Kidney (tissue), 14 donors: ENCODE results near the gene ST6GAL1. TPM values are rescaled to one million over a fixed set of nuclear protein-coding genes. Genes with fewer than 3 reads are reported as not detected.

ENCODE experiments used
- DNase-seq, 5 donors: peaks; one replicate each; pipeline ENCODE4 v3.0.0-alpha.2; 2013 to 2020
- FAIRE-seq: peaks from 2 replicates; lab custom pipeline; 2012; peaks lifted over from hg19 to GRCh38; lab: Jason Lieb, UNC
- H3K27ac ChIP-seq, 2 donors: one replicate each; pipeline ENCODE4 v1.7.0; 2013; ENCODE audit warnings: low read depth in 2 of 2, low read length in 2 of 2, inconsistent platforms in 1 of 2
- H3K27me3 ChIP-seq: one replicate; pipeline ENCODE4 v1.7.1; 2013; ENCODE audit warnings: low read length, inconsistent platforms; ENCODE audit not compliant: control insufficient read depth, insufficient read depth
- H3K36me3 ChIP-seq, 3 donors: one replicate each; pipeline versions ENCODE4 v1.7.0 to v1.7.1; 2013; ENCODE audit warnings: low read length in 3 of 3, control low read depth in 1 of 3, inconsistent platforms in 1 of 3; ENCODE audit not compliant: insufficient read depth in 3 of 3, control insufficient read depth in 2 of 3
- H3K4me1 ChIP-seq, 3 donors: one replicate each; pipeline versions ENCODE4 v1.7.0 to v1.7.1; 2013; ENCODE audit warnings: low read length in 3 of 3, inconsistent platforms in 1 of 3, low read depth in 1 of 3; ENCODE audit not compliant: control insufficient read depth in 2 of 3, insufficient read depth in 2 of 3
- H3K4me3 ChIP-seq, 3 donors: one replicate each; pipeline versions ENCODE4 v1.7.0 to v1.8.1; 2013; ENCODE audit warnings: low read length in 3 of 3, control low read depth in 1 of 3, inconsistent platforms in 1 of 3
- H3K9ac ChIP-seq, 3 donors: one replicate each; pipeline versions ENCODE4 v1.7.0 to v1.7.1; 2013; ENCODE audit warnings: low read length in 3 of 3, control low read depth in 1 of 3, inconsistent platforms in 1 of 3
- H3K9me3 ChIP-seq, 3 donors: one replicate each; pipeline versions ENCODE4 v1.7.0 to v1.7.1; 2013; ENCODE audit warnings: low read length in 3 of 3, control low read depth in 1 of 3, inconsistent platforms in 1 of 3; ENCODE audit not compliant: control insufficient read depth in 2 of 3, insufficient read depth in 1 of 3
- CTCF ChIP-seq: IDR thresholded peaks from 3 replicates; pipeline ENCODE4 v1.5.1; 2012; ENCODE audit warnings: mild to moderate bottlenecking, moderate library complexity, borderline replicate concordance; ENCODE audit not compliant: insufficient read depth; ENCODE audit errors: extremely low read depth
- intact Hi-C: fragments of 100-400 bp; cut with DNase I; formaldehyde crosslinking; loops from one replicate; pipeline ENCODE4 v1.11.1; 2022
- polyA plus RNA-seq: library from polyadenylated mRNA; stranded (reverse); fragments of 350-450 nt; fragmentation: Illumina TruSeq; extraction: RNeasy Lipid Tissue Mini Kit (QIAGEN cat#74804); gene quantifications from one replicate; pipeline ENCODE4 v1.2.3, GENCODE V29; 2014; ENCODE audit warnings: low read depth, low replicate concordance; ENCODE audit not compliant: insufficient read depth
- total RNA-seq: library from RNA; stranded (reverse); fragmentation: NEBNext Ultra II Directional; extraction: Animal tissue kit (Norgen Biotek cat#: 25700); gene quantifications from one replicate; pipeline ENCODE4 v1.2.1, GENCODE V29; 2021
- donor health status: control.
- donor health status: control.
- donor health status: control.
- donor health status: control.
- donor health status: control.
- donor health status: DM: yes; HTN: yes; CAD: no.
- donor health status: Normal renal cell carcinoma (clear cell type).

ST6GAL1 gene
- total and polyA plus RNA-seq, 2 donors from 2014 or later, result 62.6 to 236 TPM

- FAIRE-seq, result no peak
Measured at GRCh38 chr3:187031934-187032333, 101.6 kb downstream of the ST6GAL1 start.

GRCh38 chr3:187036394-187036793, 106.1 kb downstream of the ST6GAL1 start:
- Histone ChIP-seq H3K27ac (no peak overlapping the region), H3K27me3 (no peaks in the 10 kb centered on the region), H3K4me3 (no peak overlapping the region), H3K4me1 (peaks cover 0 to 13% (median 0%) of the 10 kb centered on the region in 3 donors), H3K36me3 (peaks cover 0 to 5% (median 0%) of the 10 kb centered on the region in 3 donors), H3K9ac (no peak overlapping the region), H3K9me3 (peaks cover 0 to 12% (median 0%) of the 10 kb centered on the region in 3 donors)
- DNase-seq (no peak), FAIRE-seq (no peak)
- intact Hi-C loops, result no loop called here
- no peak for TF ChIP-seq CTCF

More at GRCh38 chr3:187031934-187032333, 101.6 kb downstream of the ST6GAL1 start:
- H3K27me3 ChIP-seq, result no peaks in the 10 kb centered on the region
- no peak overlapping the region for H3K9ac ChIP-seq
- H3K27ac ChIP-seq, result no peak overlapping the region
- no peaks in the 10 kb centered on the region for H3K36me3 ChIP-seq
- no peak for TF ChIP-seq CTCF
- H3K4me3 ChIP-seq, result no peak overlapping the region
- intact Hi-C loops, result no loop called here
- H3K9me3 ChIP-seq, result peaks cover 0 to 12% (median 0%) of the 10 kb centered on the region in 3 donors
- peaks cover 0 to 6% (median 0%) of the 10 kb centered on the region in 3 donors for H3K4me1 ChIP-seq
- DNase-seq, result no peak

GRCh38 chr3:187039100-187039722, 108.9 kb downstream of the ST6GAL1 start:
- Histone ChIP-seq H3K36me3 (peaks cover 0 to 5% (median 0%) of the 10 kb centered on the region in 3 donors), H3K9me3 (peaks cover 0 to 12% (median 0%) of the 10 kb centered on the region in 3 donors), H3K27me3 (no peaks in the 10 kb centered on the region), H3K27ac (peak overlapping the region; percentile 26 to 69), H3K9ac (no peak overlapping the region), H3K4me1 (peaks cover 0 to 17% (median 0%) of the 10 kb centered on the region in 3 donors), H3K4me3 (no peak overlapping the region)
- intact Hi-C loops, result no loop called here
- no peak for DNase-seq
- TF ChIP-seq CTCF, result no peak
- FAIRE-seq, result no peak
